KMS-11 (cell line): ENCODE measurements around the gene CDC25C.
A peak's percentile ranks its signal among the peaks of the same experiment; 100 is the strongest.

Experiments
- H2AFZ ChIP-seq: fragments of 200-600 bp; sonication (generic); 2 replicates; pipeline ENCODE4 v1.6.1; 2016; ENCODE audit warnings: antibody characterized with exemption, mixed run types, low read depth
- H3K27ac ChIP-seq: fragments of 200-600 bp; sonication (generic); 2 replicates; pipeline ENCODE4 v1.6.1; 2016; ENCODE audit warnings: mild to moderate bottlenecking, mixed run types
- H3K27me3 ChIP-seq: fragments of 200-600 bp; sonication (generic); 2 replicates; pipeline ENCODE4 v1.6.1; 2017; ENCODE audit warnings: mild to moderate bottlenecking, low read depth, mixed run types, moderate library complexity; ENCODE audit not compliant: insufficient read depth
- H3K36me3 ChIP-seq: fragments of 200-600 bp; sonication (generic); 2 replicates; pipeline ENCODE4 v1.6.1; 2017; ENCODE audit warnings: mild to moderate bottlenecking, mixed run types; ENCODE audit not compliant: insufficient read depth
- H3K4me1 ChIP-seq: fragments of 200-600 bp; sonication (generic); 2 replicates; pipeline ENCODE4 v1.6.1; 2016; ENCODE audit warnings: mild to moderate bottlenecking, low read depth, mixed run types; ENCODE audit not compliant: poor library complexity, severe bottlenecking
- H3K4me2 ChIP-seq: fragments of 200-600 bp; sonication (generic); 2 replicates; pipeline ENCODE4 v1.7.0; 2016; ENCODE audit warnings: mild to moderate bottlenecking, mixed run types
- H3K4me3 ChIP-seq: fragments of 200-600 bp; sonication (generic); IDR thresholded peaks from 2 replicates; pipeline ENCODE4 v1.6.1; 2017; ENCODE audit warnings: low read depth, low read length, mixed read lengths; ENCODE audit not compliant: insufficient read depth
- H3K79me2 ChIP-seq: fragments of 200-600 bp; sonication (generic); 2 replicates; pipeline ENCODE4 v1.6.1; 2016; ENCODE audit warnings: low read depth, mixed run types; ENCODE audit not compliant: insufficient read depth
- H3K9ac ChIP-seq: fragments of 200-600 bp; sonication (generic); 2 replicates; pipeline ENCODE4 v1.6.1; 2016; ENCODE audit warnings: mild to moderate bottlenecking, mixed run types
- H4K20me1 ChIP-seq: fragments of 200-600 bp; sonication (generic); 2 replicates; pipeline ENCODE4 v1.6.1; 2016; ENCODE audit warnings: mild to moderate bottlenecking, mixed run types; ENCODE audit not compliant: insufficient read depth
- CTCF ChIP-seq: fragments of 200-600 bp; sonication (generic); conservative IDR thresholded peaks from 2 replicates; pipeline ENCODE4 v1.6.1; 2017; ENCODE audit warnings: low read depth, mild to moderate bottlenecking, antibody characterized with exemption, low read length, moderate library complexity, mixed read lengths

CDC25C gene

DNA sequence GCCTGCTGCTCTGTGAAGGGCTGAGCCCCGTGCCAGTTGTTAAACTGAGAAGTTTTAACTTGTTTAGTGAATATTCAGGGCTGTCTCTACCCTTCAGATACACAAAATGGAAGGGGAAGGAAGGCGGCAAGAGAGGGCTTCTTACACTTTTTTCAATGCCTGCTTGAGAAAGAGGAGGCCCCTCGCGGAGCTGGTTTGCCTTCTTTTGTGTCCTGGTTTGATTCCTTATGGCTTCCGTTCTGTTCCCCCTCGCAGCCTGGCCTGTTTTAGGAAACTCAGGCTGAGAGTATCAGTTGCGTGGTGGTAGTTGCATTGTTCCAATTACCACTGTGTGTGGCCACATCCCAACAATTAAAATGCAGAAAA is 7.5 kb upstream of the CDC25C start:
- H2AFZ ChIP-seq = no peak overlapping the region

DNA sequence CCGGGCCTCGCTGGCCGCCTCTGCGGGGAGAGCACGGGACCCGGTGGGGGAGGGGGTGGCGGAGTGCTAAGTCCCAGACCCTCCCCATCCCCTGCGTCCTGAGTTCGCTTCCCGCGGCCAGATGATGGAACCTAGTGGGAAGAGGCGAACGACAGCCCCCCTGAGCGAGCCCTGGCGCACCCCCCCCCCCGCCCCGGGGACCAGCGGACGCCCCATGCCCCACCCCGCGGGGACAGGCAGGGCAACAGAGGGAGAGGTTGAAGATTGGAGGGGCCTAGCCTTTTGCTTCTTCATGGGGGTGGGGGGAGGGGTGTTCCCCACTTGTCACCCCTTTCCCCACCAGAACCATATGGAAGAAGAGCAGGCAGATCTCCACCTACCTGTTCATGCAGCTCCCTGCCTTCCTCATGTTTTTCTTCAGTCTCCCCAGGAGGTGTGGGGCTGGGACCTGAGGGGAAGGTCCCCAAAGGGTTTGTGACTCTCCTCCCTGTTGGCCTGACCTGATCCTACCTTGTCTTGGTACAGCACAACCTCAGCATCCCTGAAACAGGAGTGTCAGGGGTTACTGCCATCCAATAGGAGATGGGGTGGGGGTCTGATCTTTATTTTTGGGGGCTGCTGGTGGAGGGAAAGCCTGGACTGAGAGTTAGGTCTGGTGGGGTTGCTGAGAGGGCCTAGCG is 6.9 kb upstream of the CDC25C start:
- H3K79me2 ChIP-seq = peaks cover 30% of the 10 kb centered on the region
- TF ChIP-seq CTCF = no peak

More for the DNA sequence above, 7.5 kb upstream of the CDC25C start:
- H3K4me2 ChIP-seq = peak overlapping the region; percentile 97
- H3K4me3 ChIP-seq = no peak overlapping the region
- H4K20me1 ChIP-seq = 0 out of 2 replicates have a peak, but pooled peaks cover 2% of the 10 kb centered on the region
- H3K9ac ChIP-seq = peak overlapping the region; percentile 98; the same call in 1 of the 2 replicates
- H3K27ac ChIP-seq = peak overlapping the region; percentile 92; the same call in 1 of the 2 replicates
- H3K36me3 ChIP-seq = no peaks in the 10 kb centered on the region
- H3K4me1 ChIP-seq = peaks cover 31% of the 10 kb centered on the region
- no peak for TF ChIP-seq CTCF
- H3K27me3 ChIP-seq = no peaks in the 10 kb centered on the region
- H3K79me2 ChIP-seq = peaks cover 30% of the 10 kb centered on the region

DNA sequence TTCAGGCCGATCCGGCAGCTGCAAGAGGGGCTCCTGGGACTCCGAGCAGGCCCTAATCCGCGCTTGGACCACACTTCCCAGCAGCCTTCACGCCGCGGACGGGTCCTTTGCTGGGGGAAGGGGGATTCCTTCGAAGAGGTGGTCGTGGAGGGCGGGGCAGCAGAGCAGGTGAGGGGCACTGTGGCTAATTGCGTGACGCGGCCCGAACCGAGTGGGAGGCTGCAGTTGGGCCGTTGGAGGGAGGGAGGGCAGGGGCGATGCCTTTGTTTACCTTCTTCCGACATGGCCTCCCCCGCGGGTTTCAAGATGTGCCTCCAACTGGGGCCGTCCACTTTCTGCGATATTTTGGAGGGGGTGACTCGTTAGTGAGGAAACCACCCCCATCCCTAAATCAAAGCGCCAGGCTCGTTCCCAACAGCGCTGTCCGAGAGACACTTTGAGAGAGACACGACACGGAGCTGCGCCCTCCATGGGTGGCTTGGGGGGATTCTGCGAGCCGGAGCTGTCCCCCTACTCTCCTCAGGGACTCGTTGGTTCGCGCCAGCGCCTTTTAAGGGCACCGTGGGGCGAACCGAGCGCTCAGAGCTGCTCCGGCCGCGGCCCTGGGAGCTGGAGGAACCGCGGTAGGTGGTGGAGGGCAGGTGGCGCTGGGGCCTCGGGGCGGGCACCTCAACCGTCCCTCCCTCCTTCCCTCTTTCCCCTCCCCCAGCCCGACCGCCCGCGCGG is 6.2 kb upstream of the CDC25C start, which contains the start of gene FAM53C:
TSS of gene FAM53C (plus strand) at position 582 of the 726 bp plus-strand sequence. CDS start 3,070 bp downstream, outside the sequence.
- H3K79me2 ChIP-seq = peaks cover 30% of the 10 kb centered on the region
- peak within 1 kb of the TSS; percentile 83 for H2AFZ ChIP-seq
- H3K4me2 ChIP-seq = peak within 1 kb of the TSS; percentile 97
- H3K9ac ChIP-seq = peak within 1 kb of the TSS; percentile 98
- no peak for TF ChIP-seq CTCF
- no peaks in the 10 kb centered on the region for H3K27me3 ChIP-seq
- 0 out of 2 replicates have a peak, but pooled peaks cover 2% of the 10 kb centered on the region for H4K20me1 ChIP-seq
- peak within 1 kb of the TSS; percentile 92 for H3K27ac ChIP-seq
- H3K4me1 ChIP-seq = peaks cover 33% of the 10 kb centered on the region
- no peaks in the 10 kb centered on the region for H3K36me3 ChIP-seq
- peak within 1 kb of the TSS; percentile 17 for H3K4me3 ChIP-seq

More for the DNA sequence above, 6.9 kb upstream of the CDC25C start:
- Histone ChIP-seq H2AFZ (peak overlapping the region; percentile 83), H3K4me1 (peaks cover 31% of the 10 kb centered on the region), H3K27ac (peak overlapping the region; percentile 92), H3K36me3 (no peaks in the 10 kb centered on the region), H4K20me1 (0 out of 2 replicates have a peak, but pooled peaks cover 2% of the 10 kb centered on the region), H3K4me3 (no peak overlapping the region), H3K27me3 (no peaks in the 10 kb centered on the region), H3K4me2 (peak overlapping the region; percentile 97), H3K9ac (peak overlapping the region; percentile 98)

GRCh38 chr5:138336952-138337684 is 5.5 kb upstream of the CDC25C start:
- Histone ChIP-seq H2AFZ (peak overlapping the region; percentile 83), H4K20me1 (0 out of 2 replicates have a peak, but pooled peaks cover 2% of the 10 kb centered on the region), H3K4me2 (peak overlapping the region; percentile 97; the same call in 1 of the 2 replicates), H3K79me2 (peaks cover 30% of the 10 kb centered on the region), H3K4me1 (peaks cover 40% of the 10 kb centered on the region), H3K27ac (peak overlapping the region; percentile 92), H3K4me3 (peak overlapping the region; percentile 17), H3K36me3 (no peaks in the 10 kb centered on the region), H3K9ac (peak overlapping the region; percentile 98), H3K27me3 (no peaks in the 10 kb centered on the region)
- TF ChIP-seq CTCF = no peak
